Activated naive CD8-positive, alpha-beta T cell treated with anti-CD3 and anti-CD28 coated beads for 36 hours (primary cell): Measurements from ENCODE around the gene PHF12. TPM values are rescaled to one million over a fixed set of nuclear protein-coding genes. Genes with fewer than 3 reads are reported as not detected.

Source experiments
- DNase-seq: peaks from one replicate; pipeline ENCODE4 v3.0.0; 2021
- H3K27ac Mint-ChIP-seq: one replicate; pipeline ENCODE4 v1.8.0; 2022; ENCODE audit warnings: mild to moderate bottlenecking, moderate library complexity, mixed read lengths
- H3K27me3 Mint-ChIP-seq: one replicate; pipeline ENCODE4 v1.8.0; 2022; ENCODE audit warnings: mild to moderate bottlenecking, mixed read lengths
- H3K36me3 Mint-ChIP-seq: one replicate; pipeline ENCODE4 v1.8.0; 2021; ENCODE audit warnings: mild to moderate bottlenecking, mixed read lengths
- H3K4me1 Mint-ChIP-seq: one replicate; pipeline ENCODE4 v1.8.0; 2021; ENCODE audit warnings: mixed read lengths
- H3K4me3 Mint-ChIP-seq: one replicate; pipeline ENCODE4 v1.8.0; 2022; ENCODE audit warnings: mild to moderate bottlenecking, moderate library complexity, mixed read lengths
- H3K9me3 Mint-ChIP-seq: one replicate; pipeline ENCODE4 v1.8.0; 2022; ENCODE audit warnings: mixed read lengths
- total RNA-seq, 2 experiments: library from RNA; stranded (reverse); gene quantifications; one replicate each; pipeline ENCODE4 v1.2.3, GENCODE V29; 2021

The PHF12 gene
- total RNA-seq, 2 experiments from 2014 or later: 41.4 to 45.7 TPM

DNA sequence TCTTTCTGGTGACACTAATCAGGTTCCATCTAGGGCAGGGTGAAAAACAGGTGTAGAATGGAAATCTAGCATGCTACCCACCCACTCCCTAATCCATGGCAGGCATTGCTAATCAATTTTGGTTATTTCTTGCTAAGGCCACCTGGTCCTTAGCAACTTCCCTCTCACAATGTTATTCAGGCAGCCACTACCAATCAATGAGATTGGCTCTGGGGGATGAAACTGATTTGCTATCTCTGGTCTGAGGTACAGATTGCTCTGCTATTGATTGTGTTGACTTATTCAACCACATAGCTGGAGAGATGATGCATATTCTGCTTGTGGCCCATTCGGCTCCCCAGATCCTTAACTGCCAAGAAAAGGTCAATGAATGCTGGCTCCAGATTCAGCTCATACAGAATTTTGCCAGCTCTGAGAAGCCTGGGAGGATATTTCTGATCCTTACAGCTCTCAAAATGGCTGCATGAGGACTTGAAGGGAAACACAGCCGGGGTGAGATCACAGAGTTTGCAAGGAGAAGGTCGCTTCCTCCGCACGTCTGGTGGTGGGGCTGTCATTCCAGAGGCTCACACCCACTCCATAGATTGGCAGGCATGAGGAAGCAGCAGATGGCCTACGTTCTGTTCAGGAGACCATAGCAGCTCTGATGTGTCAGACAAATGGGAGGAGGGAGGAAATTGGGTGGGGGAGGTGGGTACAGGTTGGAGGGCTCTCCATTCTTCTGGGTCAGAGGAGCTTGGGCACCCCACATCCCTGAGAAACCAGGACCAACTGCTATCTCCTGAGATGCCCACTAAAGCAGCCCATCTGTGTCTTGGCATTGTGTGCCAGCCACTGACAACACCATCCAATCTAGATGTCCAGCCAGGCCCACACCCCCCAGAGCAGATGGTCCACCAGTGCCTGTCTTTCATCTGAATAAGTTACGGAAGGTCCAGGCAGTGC is 32.2 kb upstream of the PHF12 start:
- H3K4me3 Mint-ChIP-seq: no peak overlapping the region
- DNase-seq: no peak

GRCh38 chr17:28982131-28982793 is 30.9 kb upstream of the PHF12 start:
- H3K4me1 Mint-ChIP-seq: peaks cover 20% of the 10 kb centered on the region
- peak; percentile 53 for DNase-seq
- peaks cover 4% of the 10 kb centered on the region for H3K27me3 Mint-ChIP-seq
- peak overlapping the region; percentile 96 for H3K27ac Mint-ChIP-seq
- H3K36me3 Mint-ChIP-seq: peaks cover 14% of the 10 kb centered on the region
- H3K4me3 Mint-ChIP-seq: no peak overlapping the region
- peaks cover 11% of the 10 kb centered on the region for H3K9me3 Mint-ChIP-seq

More for the DNA sequence above, 32.2 kb upstream of the PHF12 start:
- peaks cover 14% of the 10 kb centered on the region for H3K36me3 Mint-ChIP-seq
- H3K4me1 Mint-ChIP-seq: peaks cover 19% of the 10 kb centered on the region
- peak overlapping the region; percentile 96 for H3K27ac Mint-ChIP-seq
- H3K27me3 Mint-ChIP-seq: peaks cover 6% of the 10 kb centered on the region
- peaks cover 11% of the 10 kb centered on the region for H3K9me3 Mint-ChIP-seq

DNA sequence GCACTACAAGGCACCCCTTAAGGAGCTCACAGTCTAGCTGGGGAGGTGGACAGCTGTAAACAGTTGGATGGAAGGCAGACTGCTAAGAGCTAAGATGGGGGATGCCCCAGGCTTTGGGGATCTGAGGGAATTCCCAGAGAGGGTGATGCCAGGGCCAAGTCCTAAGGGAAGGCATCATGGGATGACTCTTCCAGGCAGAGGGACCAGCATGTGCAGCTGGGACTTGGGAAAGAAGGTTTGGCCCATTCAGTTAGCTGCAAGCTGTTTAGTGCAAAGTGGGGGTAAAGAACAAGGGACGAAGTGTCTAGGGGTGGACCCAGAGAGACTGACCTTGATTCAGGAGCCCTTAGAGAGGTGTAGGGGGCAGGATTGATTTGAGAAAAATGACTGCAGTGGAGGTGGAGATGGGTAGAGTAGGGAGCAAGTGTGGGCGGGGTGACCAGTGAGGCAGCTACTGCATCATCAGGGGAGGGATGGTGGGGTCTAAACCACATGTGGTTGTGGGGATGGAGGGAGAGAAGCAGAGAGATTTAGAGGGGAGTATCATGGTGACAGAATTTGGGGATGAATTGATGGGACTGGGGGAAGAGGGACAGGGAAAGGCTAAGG is 27.1 kb upstream of the PHF12 start:
- no peak overlapping the region for H3K27ac Mint-ChIP-seq
- no peaks in the 10 kb centered on the region for H3K27me3 Mint-ChIP-seq
- no peak overlapping the region for H3K4me3 Mint-ChIP-seq
- H3K36me3 Mint-ChIP-seq: peaks cover 14% of the 10 kb centered on the region
- DNase-seq: no peak
- peaks cover 18% of the 10 kb centered on the region for H3K4me1 Mint-ChIP-seq
- peaks cover 11% of the 10 kb centered on the region for H3K9me3 Mint-ChIP-seq

DNA sequence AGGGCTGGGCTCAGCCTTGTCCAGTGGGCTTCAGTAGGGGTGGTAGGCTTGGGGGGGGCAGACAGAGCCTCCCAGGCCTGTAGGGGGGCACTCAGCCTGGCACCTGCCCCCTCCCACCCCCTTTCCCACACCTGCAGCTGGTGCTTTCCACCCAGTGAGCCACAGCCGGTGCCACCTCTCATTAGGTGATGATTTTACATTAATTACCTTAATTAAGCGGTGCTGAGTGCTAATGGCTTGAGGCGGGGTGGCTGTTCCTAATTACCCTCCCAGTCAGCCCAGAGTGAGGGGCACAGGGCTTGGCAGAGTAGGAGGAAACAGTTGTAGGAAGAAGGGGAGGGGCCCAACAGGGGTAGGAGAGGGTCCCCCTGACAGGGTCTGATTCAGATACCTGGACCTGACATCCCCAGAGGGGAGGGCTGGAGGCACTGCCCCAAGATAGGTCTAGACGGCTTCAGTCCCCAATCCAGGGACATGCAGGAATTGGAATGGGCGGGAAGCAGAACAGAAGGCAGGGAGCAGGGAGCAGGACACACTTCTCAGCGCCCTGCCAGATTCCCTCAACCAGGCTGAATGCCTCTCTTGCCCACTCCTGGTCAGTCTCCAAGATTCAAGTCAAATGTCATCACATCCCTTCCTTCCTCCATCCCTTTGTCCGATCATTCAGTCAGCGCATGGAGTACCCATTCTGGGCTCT is 26.5 kb upstream of the PHF12 start:
- H3K36me3 Mint-ChIP-seq: peaks cover 8% of the 10 kb centered on the region
- H3K27ac Mint-ChIP-seq: no peak overlapping the region
- no peak overlapping the region for H3K4me3 Mint-ChIP-seq
- H3K9me3 Mint-ChIP-seq: peaks cover 7% of the 10 kb centered on the region
- H3K27me3 Mint-ChIP-seq: no peaks in the 10 kb centered on the region
- peaks cover 11% of the 10 kb centered on the region for H3K4me1 Mint-ChIP-seq
- no peak for DNase-seq

DNA sequence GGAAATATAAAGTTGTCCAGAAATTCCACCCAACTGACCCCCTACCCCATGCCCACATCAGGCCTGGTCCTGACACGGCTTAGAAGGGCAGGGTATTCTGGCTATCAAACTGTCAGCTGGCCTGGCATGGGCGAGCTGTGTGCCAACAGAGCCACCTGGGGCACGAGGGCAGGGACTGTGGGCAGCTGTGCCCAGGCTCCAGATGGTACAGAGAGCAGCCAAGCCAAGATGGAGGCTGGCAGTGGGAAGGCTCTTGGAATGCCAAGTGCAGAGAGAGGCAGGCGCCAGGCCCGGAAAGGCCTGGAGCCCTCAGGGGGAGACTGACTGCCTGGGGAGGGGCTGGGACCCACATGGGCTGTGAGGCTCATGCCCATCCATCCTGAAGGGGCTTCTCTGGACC is 24.3 kb upstream of the PHF12 start:
- Mint-ChIP-seq H3K27me3 (no peaks in the 10 kb centered on the region), H3K4me3 (no peak overlapping the region), H3K27ac (no peak overlapping the region), H3K36me3 (no peaks in the 10 kb centered on the region), H3K4me1 (peaks cover 2% of the 10 kb centered on the region), H3K9me3 (no peaks in the 10 kb centered on the region)
- DNase-seq: no peak

DNA sequence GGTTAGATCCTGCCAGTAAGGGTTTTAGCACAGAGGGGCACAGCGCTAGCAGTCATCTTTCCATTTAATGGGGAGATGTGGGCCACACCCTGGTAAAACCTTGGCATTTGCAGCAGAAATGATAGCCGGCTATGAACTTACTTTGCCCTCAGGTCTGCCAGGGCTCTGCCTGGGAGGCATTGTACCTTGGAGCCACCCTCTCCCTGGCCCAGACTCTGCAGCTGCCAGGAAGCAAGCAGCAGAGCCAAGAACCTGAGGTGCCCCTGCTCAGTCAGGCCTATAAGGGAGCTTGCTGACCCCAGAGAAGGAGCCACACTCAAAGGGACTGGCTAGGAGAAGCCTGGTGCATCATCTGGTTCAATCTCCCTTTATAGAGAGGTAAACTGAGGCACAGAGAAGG is 23.7 kb upstream of the PHF12 start:
- H3K4me1 Mint-ChIP-seq: peaks cover 2% of the 10 kb centered on the region
- H3K27ac Mint-ChIP-seq: no peak overlapping the region
- no peaks in the 10 kb centered on the region for H3K9me3 Mint-ChIP-seq
- no peak overlapping the region for H3K4me3 Mint-ChIP-seq
- no peak for DNase-seq
- no peaks in the 10 kb centered on the region for H3K36me3 Mint-ChIP-seq
- no peaks in the 10 kb centered on the region for H3K27me3 Mint-ChIP-seq

DNA sequence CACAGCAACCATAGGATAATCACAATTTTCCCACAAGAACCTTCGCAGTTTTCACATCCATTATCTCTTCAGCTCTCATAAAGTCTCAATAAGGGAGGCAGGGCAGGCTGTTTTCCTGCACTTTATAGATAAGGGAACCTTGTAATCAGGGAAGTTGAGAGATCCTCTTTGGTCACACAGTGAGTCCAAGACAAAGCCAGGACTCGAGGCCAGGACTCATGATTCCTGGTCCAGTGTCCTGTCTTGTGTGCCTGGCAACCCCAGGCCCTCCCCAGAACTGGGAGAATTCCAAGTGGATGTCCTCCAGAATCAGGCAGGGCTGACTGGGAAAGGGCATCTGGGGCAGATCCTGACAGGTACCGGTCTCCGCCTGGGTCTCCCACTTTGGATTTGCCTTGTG is 23.1 kb upstream of the PHF12 start:
- Mint-ChIP-seq H3K9me3 (no peaks in the 10 kb centered on the region), H3K4me1 (peaks cover 2% of the 10 kb centered on the region), H3K27me3 (no peaks in the 10 kb centered on the region), H3K4me3 (no peak overlapping the region), H3K36me3 (no peaks in the 10 kb centered on the region), H3K27ac (no peak overlapping the region)
- no peak for DNase-seq

- no peaks in the 10 kb centered on the region for H3K36me3 Mint-ChIP-seq
- H3K9me3 Mint-ChIP-seq: no peaks in the 10 kb centered on the region
- no peak overlapping the region for H3K27ac Mint-ChIP-seq
- DNase-seq: no peak
- H3K4me3 Mint-ChIP-seq: no peak overlapping the region
- no peaks in the 10 kb centered on the region for H3K27me3 Mint-ChIP-seq
- H3K4me1 Mint-ChIP-seq: peaks cover 2% of the 10 kb centered on the region
Observed at GRCh38 chr17:28973425-28973824, 22.1 kb upstream of the PHF12 start.

DNA sequence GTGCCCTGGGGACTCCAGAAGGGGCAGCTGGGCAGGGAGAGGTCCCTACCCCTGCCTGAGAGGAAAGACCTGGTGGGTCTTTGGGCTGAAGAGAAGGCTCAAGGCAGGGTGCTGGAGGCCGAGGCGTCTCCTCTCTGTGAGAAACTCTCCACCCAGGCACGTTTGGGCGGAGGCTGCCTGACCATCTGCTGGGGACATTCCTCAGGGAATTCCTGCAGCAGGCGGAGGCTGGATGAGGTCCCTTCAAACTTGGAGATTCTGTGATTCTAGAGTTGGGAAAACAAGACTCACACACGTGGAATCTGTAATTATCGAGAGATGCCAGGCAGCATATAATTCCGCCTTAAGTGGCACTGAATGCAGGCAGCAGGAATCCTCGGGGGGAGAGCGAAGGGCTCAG is 21.1 kb upstream of the PHF12 start:
- H3K9me3 Mint-ChIP-seq: no peaks in the 10 kb centered on the region
- H3K4me1 Mint-ChIP-seq: no peaks in the 10 kb centered on the region
- no peaks in the 10 kb centered on the region for H3K36me3 Mint-ChIP-seq
- H3K27me3 Mint-ChIP-seq: no peaks in the 10 kb centered on the region
- no peak overlapping the region for H3K4me3 Mint-ChIP-seq
- DNase-seq: no peak
- H3K27ac Mint-ChIP-seq: no peak overlapping the region

- Mint-ChIP-seq H3K9me3 (no peaks in the 10 kb centered on the region), H3K27me3 (no peaks in the 10 kb centered on the region), H3K4me1 (no peaks in the 10 kb centered on the region), H3K4me3 (no peak overlapping the region), H3K36me3 (no peaks in the 10 kb centered on the region), H3K27ac (no peak overlapping the region)
- no peak for DNase-seq
Observed at GRCh38 chr17:28970879-28971278, 19.6 kb upstream of the PHF12 start.

DNA sequence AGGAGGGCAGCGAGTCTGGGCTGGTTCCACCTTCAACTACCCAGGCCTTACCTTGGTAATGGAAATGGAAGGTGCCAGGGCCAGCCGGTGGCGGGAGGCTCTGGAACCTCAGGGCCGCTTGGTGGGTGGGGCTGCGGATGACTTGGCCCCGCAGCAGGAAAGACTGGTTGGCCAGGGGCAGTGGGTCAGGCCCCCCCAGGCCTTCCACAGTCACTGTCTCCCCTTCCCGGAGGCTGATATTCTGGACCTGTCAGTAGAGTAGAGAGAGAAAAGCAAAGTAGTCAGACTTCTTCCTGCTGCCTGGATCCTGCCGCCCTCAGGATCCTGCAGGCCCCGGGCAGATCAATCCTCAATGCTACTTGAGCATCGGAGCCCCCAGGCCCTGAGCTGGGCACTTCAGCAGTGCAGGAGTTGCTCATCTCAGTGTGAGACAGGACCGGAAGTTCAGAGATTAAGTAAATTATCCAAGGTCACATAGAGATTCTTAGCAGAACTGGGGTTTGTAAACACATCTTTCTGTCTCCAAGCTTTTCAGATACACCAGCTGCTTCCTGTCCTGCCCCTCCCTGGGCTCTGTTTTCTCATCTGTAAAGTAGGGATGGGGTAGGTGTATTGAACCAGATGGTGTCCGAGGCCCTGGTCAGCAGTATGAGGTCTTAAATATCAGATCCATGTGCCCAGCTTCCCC is 18.5 kb upstream of the PHF12 start:
- Mint-ChIP-seq H3K4me3 (no peak overlapping the region), H3K27ac (no peak overlapping the region), H3K9me3 (no peaks in the 10 kb centered on the region), H3K4me1 (no peaks in the 10 kb centered on the region), H3K27me3 (peaks cover 8% of the 10 kb centered on the region), H3K36me3 (no peaks in the 10 kb centered on the region)
- DNase-seq: no peak

- Mint-ChIP-seq H3K27ac (no peak overlapping the region), H3K4me3 (no peak overlapping the region), H3K9me3 (no peaks in the 10 kb centered on the region), H3K36me3 (no peaks in the 10 kb centered on the region), H3K4me1 (no peaks in the 10 kb centered on the region), H3K27me3 (peaks cover 8% of the 10 kb centered on the region)
- DNase-seq: no peak
Observed at GRCh38 chr17:28968914-28969295, 17.6 kb upstream of the PHF12 start.

- H3K4me1 Mint-ChIP-seq: no peaks in the 10 kb centered on the region
- no peak overlapping the region for H3K27ac Mint-ChIP-seq
- H3K9me3 Mint-ChIP-seq: no peaks in the 10 kb centered on the region
- DNase-seq: no peak
- no peaks in the 10 kb centered on the region for H3K36me3 Mint-ChIP-seq
- H3K27me3 Mint-ChIP-seq: peaks cover 8% of the 10 kb centered on the region
- H3K4me3 Mint-ChIP-seq: no peak overlapping the region
Observed at GRCh38 chr17:28968231-28968913, 17.1 kb upstream of the PHF12 start.
